HG02970 (cell line): ENCODE data around the gene DDIT4.
"Not testable (repeated sequence)": the region's sequence is repeated elsewhere in the genome, so short reads cannot be mapped to it uniquely, and the experiment has no call there.

Experiments used
- ATAC-seq: cut with Tn5 transposase; IDR thresholded peaks from one replicate; pipeline ENCODE4 v1.9.1; 2021; ENCODE audit warnings: mild to moderate bottlenecking, moderate library complexity, moderate number of reproducible peaks; ENCODE audit not compliant: unreplicated experiment, low FRiP score

DDIT4 gene

DNA sequence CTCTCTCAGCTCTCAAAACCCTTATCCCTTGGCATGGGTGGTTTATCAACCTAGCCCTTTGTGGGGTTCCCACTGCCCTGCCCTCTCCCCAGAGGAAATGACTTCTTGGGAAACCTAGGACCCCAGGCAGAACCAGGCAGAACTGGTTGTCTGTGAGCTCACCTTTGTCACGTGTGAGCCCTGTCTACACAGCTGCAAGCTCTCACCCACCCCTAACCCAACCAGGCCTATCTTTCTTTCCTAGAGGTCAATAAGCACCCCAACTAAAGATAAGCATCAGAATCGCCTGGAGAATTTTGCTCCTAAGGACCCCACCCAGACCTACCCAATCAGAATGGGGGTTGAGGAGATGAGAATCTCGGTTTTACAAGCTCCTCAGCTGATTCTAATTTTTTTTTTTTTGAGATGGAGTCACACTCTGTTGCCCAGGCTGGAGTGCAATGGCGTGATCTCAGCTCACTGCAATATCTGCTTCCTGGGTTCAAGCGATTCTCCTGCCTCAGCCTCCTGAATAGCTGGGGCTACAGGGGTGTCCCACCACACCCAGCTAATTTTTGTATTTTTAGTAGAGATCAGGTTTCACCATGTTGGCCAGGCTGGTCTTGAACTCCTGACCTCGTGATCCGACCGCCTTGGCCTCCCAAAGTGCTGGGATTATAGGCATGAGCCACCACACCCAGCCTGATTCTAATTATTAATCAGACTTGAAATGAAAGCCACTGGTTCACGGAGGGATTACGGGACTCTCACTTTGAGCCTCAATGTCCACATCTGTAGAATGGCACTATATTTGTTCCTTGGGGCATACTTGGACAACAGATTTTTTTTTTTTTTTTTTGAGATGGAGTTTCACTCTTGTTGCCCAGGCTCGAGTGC is 7.5 kb upstream of the DDIT4 start:
- no peak for ATAC-seq

DNA sequence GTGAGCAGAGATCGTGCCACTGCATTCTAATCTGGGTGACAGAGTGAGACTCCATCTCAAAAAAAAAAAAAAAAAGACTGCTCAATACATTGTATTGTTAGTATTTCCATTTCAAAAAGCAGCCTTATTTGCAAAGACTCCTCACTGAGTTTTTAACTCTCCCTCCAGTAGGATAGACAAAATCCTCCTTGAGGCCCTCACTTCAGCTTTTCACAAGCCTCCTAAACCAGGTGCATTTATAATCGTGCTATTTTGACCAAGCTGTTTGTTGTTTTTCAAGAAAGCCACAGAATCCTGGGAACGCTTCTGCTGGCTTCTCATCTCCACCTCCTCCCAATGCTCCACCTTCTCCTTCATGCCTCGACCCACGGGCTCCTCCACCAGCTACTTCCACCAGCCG is 6.3 kb upstream of the DDIT4 start:
- no peak for ATAC-seq

DNA sequence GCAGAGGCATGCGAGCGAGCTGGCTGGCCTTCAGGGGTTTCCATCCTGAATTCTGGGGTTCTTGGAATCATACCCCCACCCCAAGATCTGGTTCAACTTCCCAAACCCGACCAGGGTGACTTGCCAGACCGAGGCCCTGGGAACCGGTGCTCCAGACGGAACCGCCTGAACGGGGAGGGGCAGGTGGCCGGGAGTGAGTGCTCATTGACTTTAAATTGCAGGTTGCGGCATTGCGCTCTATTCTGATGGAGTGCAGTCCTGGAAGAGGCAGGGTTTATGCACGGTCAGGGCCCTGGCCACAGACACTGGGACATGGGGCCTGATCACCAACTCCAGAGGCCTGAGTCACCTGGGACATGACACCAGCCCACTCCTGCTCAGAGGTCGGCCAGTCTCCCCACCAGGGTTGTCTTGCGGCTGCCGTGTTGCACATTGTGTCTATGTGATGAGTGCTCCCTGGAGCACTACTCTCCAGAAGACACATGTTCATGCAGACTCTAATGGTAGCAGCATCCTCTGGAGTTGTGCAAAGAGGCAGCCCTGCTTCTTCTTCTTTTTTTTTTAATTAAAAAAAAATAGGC is 5.8 kb upstream of the DDIT4 start:
- ATAC-seq = no peak

DNA sequence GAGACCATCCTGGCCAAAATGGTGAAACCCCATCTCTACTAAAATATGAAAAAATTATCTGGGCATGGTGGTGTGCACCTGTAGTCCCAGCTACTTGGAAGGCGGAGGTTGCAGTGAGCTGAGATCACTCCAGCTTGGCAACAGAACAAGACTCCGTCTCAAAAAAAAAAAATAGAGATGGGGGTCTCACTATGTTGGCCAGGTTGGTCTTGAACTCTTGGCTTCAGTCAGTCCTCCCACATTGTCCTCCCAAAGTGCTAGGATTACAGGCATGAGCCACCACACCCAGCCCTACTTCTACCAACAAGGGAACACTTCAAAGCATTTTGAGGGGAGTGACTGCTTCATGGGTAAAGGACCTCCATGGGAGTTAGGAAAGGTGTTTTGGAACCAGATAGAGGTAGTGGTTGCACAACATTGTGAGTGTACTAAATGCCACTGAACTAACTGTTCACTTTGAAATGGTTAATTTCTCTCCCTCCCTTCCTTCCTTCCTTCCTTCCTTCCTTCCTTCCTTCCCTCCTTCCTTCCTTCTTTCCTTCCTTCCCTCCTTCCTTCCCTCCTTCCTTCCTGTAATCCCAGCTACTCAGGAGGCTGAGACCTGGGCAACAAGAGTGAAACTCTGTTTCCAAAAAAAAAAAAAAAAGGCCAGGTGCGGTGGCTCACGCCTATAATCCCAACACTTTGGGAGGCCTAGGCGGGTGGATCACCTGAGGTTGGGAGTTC is 5.1 kb upstream of the DDIT4 start:
- not testable (repeated sequence) for ATAC-seq

DNA sequence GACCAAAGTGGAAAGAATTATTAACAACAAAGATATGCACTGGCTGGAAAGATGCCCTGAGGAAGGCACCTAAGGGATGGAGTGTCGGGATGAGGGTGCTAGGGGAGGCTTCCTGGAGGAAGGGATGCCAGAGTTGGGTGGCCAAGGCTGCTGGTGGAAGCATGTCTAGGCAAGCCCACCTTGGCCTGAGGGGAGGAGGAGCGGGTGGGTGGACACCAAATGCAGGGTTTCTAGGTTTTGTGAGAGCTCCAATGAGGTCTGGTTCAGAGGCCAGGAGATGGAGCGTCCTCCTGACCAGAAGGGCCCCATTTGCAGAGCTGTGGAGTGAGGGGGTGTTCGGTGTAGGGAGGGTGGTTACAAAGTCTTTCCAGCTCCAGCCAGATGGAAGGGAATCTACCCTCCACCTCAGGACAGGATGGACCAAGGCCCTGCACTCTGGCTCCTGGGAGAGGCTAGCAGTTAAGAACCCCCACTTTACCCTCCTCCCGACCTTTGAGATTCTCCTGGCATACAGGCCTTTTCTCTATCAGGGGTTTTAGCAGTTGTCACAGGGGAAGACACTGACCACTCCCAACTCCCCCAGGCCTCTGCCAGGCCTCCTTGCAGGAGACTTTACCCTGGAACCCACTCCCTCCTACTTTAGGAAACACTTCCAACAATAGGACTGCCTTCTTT is 3.0 kb upstream of the DDIT4 start:
- ATAC-seq = no peak

DNA sequence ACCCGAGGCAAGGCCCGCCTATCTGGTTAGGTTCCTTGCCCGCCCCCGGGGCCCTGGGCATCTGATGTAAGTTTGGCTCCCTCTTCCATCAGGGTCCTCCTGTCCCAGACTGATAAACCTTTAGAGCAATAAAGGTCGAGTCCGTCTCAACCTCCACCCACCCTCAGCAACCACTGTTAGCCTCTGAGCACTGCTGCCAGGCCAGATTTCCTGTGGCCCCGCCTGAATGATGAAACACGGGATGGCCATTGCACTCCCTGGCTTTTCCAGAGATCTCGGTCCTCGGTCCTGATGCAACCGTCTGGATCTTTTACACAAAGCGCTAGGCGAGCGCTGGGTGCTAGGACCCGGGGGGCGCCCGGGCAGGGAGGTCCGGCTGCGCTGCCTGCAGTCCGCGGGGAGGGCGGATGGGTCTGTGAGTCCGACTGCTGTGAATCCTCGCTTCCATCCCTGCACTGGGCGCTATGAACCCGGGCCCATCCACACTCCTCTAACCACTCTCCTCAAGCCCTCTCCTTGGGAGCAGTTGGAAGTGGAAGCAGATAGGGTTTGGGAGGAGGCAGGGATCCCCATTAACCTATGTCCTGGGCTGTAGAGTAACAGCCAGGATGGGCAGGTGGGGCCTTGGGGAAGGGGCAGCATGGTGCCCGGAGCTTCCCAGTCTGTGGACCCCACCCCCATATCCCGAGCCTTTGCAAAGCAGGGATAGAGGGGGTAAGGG is 875 bp upstream of the DDIT4 start:
- no peak for ATAC-seq

DNA sequence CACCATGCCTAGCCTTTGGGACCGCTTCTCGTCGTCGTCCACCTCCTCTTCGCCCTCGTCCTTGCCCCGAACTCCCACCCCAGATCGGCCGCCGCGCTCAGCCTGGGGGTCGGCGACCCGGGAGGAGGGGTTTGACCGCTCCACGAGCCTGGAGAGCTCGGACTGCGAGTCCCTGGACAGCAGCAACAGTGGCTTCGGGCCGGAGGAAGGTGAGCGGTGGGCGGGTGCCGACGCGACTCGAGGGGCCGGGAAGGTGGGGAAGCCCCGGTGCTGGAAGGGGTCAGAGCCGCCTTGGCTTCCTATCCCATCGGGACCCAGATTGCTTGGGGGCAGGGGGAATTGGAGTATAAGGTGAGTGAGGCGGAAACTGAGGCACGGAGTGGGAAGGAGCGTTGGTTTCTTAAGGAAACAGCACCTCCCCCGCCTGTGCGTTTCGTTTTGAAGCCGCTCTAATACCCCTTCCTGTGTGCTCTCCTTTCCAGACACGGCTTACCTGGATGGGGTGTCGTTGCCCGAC is 547 bp downstream of the DDIT4 start:
- ATAC-seq = peak; percentile 1

DNA sequence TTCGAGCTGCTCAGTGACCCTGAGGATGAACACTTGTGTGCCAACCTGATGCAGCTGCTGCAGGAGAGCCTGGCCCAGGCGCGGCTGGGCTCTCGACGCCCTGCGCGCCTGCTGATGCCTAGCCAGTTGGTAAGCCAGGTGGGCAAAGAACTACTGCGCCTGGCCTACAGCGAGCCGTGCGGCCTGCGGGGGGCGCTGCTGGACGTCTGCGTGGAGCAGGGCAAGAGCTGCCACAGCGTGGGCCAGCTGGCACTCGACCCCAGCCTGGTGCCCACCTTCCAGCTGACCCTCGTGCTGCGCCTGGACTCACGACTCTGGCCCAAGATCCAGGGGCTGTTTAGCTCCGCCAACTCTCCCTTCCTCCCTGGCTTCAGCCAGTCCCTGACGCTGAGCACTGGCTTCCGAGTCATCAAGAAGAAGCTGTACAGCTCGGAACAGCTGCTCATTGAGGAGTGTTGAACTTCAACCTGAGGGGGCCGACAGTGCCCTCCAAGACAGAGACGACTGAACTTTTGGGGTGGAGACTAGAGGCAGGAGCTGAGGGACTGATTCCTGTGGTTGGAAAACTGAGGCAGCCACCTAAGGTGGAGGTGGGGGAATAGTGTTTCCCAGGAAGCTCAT is 1.1 kb downstream of the DDIT4 start:
- ATAC-seq = peak; percentile 0

DNA sequence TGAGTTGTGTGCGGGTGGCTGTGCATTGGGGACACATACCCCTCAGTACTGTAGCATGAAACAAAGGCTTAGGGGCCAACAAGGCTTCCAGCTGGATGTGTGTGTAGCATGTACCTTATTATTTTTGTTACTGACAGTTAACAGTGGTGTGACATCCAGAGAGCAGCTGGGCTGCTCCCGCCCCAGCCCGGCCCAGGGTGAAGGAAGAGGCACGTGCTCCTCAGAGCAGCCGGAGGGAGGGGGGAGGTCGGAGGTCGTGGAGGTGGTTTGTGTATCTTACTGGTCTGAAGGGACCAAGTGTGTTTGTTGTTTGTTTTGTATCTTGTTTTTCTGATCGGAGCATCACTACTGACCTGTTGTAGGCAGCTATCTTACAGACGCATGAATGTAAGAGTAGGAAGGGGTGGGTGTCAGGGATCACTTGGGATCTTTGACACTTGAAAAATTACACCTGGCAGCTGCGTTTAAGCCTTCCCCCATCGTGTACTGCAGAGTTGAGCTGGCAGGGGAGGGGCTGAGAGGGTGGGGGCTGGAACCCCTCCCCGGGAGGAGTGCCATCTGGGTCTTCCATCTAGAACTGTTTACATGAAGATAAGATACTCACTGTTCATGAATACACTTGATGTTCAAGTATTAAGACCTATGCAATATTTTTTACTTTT is 1.8 kb downstream of the DDIT4 start:
- no peak for ATAC-seq

DNA sequence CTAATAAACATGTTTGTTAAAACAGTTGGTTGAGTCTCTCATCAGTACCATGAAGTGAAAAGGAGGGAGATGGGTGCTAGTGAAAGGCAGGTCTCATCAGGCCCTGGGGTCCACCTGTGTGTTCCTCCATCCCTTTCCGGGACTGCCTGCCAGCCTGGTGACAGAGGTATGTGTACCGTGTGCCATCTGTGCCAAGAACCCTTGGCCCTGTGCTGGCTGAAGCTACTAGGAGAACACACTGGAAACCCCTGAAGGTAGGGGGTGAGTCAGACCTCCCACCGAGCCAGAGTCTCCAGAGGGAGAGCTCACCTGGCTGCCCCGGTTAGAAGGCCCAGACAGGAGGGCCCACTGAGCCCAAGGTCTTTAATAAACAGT is 2.3 kb downstream of the DDIT4 start:
- ATAC-seq = no peak

DNA sequence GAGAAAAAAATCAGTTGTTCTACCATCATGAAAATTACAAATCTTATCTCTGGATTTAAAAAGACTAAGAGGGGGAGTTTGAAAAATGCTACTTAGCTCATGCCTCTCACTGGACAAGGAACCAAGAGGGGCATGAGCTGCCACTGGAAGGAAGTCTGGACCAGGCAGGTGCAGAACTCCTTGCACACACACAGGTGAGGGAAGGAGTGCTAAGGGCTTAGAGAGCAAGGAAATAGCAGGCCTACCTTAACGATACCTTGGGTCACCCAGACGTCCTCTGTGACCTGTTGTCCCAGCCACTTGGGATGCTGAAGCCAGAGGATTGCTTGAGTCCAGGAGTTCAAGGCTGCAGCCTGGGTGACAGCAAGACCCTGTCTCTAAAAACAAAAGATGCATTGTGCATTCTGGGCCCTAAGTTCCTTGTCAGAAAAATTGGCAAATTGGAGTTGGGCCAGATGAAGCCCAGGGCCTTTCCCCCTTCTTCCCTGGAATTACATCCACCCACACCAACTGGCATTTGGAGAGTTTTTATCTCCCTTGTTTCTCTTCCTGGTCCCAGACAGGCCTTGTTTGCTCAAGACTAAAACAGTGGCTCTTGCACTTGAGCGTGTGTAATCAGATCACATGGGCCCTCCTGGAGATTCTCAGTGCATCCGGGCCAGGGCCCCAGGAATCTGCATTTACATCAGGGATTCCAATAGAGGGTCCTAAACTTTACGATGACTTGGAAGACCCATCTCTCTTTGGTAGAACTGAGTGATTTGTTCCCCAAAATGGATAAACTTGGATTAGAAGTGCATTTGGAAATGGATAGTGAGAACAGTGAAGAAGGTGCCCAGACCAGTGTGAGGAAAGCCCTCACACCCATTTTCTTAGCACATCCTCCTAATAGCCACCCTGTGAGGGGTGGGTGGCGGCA is 3.0 kb downstream of the DDIT4 start:
- no peak for ATAC-seq

DNA sequence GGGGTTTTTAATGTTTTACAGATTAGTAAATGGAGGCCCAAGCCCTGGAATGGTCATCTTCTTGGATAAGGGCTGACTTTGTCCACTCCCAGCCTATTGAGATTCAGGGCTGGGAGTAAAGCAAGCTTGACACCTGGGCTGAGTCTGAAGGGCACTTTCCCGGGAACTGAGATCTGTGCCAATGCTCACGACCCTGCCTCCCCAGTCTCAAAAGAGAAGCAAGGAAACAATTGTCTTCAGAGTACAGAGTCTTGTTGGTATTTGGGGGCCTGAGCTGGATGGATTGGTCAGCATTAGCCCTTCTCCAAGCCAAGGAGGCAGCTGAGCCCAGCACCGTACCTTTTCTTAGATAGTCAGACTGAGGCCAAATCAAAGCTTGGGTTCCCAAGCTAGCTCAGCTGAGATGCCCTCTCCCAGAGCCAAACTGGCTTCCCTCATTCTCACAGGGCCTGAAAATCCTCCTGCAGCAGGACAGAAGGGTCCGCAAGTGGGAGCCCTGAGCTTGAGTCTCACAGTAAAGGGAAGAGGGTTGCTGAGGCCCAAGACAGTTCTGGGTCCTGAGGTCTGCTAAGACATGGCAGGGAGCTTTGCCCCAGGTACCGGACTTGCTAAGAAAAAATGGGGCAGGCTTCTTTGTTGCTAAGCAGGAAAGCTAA is 3.7 kb downstream of the DDIT4 start:
- ATAC-seq = no peak

DNA sequence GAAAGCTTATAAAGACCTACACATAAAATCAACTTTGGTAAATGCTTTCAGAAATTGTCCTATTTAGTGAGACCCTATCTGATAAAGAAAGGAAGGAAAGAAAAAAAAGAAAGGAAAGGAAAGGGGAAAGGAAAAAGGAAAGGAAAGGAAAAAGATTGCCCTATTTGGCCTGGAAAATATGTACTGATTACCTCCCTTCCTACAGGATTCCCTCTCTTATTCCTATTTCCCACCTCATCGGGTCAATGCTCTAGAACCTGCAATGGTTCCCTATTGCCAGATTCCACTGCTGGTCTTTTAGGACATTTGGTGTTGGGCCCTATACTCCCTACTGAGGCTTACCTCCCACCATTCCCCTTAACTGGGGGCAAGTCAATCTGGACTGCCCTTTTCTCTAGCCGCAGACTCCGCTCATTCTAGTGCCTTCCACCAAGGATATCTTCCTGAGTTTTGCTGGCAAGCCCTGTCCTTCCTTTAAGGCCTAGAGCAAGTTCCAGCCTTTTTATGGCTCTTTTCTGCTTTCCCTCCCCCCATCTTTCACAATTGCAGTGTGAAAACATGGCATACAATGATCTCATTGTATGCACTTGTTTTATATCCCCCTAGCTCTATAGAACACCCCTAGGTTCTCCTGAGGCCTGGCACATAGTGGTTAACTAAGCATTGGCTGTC is 4.4 kb downstream of the DDIT4 start:
- ATAC-seq = no peak

DNA sequence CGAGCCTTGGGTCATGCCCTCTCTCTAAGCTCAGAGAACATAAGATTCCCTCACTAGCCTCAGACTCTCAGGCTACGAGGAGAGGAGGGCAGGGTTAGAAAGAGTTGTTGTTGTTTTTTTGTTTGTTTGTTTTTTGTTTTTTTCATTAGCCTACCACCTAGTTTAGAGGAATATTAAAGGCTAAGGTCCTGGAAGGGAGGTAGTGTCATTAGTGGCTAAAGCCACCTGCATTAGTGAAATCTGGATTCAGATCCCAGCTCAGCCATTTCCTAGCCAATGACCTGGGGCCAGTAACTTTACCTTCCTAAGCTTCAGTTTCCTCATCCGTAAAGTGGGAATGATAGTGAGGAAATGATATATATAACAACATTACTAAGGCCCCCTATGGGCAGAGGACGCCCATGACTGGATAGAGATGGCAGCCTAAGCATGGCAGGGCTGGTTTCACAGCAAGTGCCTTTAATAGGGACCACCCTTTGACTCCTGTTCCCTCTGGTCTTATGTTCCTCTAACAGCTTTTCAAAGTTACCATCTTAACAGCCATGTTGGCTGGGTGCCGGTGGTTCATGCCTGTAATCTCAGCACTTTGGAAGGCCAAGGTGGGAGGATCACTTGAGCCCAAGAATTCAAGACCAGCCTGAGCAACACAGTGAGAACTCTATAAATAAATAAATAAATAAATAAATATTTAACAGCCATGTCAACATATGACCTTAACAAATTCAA is 5.1 kb downstream of the DDIT4 start:
- ATAC-seq = no peak

DNA sequence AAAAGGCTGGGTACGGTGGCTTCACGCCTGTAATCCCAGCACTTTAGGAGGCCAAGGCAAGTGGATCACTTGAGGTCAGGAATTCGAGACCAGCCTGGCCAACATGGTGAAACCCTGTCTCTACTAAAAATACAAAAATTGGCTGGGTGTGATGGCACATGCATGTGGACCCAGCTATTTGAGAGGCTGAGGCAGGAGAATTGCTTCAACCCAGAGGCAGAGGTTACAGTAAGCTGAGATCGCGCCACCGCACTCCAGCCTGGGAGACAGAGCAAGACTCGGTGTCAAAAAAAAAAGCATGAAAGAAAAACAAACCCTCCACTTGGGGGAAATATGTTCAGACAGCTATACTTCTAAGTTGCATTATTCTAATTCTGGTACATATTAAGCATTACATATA is 5.9 kb downstream of the DDIT4 start:
- ATAC-seq = not testable (repeated sequence)

DNA sequence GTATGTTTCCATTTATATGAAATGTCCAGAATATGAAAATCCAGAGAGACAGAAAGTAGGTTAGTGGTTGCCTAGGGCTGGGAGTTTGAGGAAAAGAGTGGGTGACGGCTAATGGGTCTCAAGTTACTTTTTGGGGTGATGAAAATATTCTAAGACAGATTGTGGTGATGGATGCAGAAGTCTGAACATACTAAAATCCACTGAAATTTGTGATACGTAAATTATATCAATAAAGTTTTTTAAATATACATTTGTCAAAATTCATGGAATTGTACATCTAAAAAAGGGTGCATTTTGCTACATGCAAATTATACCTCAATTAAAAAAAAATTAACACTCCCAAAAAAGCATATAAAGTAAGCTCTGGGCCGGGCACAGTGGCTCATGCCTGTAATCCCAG is 9.4 kb downstream of the DDIT4 start:
- ATAC-seq = no peak
